ENCODE results near the gene UBL7.
A peak's percentile ranks its signal among the peaks of the same experiment; 100 is the strongest.

The UBL7 gene

GRCh38 chr15:74438721-74439316 is 22.1 kb downstream of the UBL7 start:
- peak; percentile 72 for DNase-seq

GRCh38 chr15:74438206-74438605 is 22.8 kb downstream of the UBL7 start:
- no peak for DNase-seq

- no peak for DNase-seq
Observed at GRCh38 chr15:74434263-74435136, 26.5 kb downstream of the UBL7 start.

GRCh38 chr15:74433592-74434262 is 27.2 kb downstream of the UBL7 start, which contains the start of gene SEMA7A:
SEMA7A (minus strand) TSS chr15:74433958; CDS start chr15:74433918, 40 bp downstream.
- peak; percentile 58 for DNase-seq

- DNase-seq, result no peak
Observed at GRCh38 chr15:74432968-74433591, 27.9 kb downstream of the UBL7 start.

GRCh38 chr15:74432271-74432967 is 28.5 kb downstream of the UBL7 start:
- no peak for DNase-seq

GRCh38 chr15:74431645-74432044 is 29.3 kb downstream of the UBL7 start:
- no peak for DNase-seq

- DNase-seq, result no peak
Observed at GRCh38 chr15:74431116-74431515, 29.8 kb downstream of the UBL7 start.

GRCh38 chr15:74430510-74430951 is 30.4 kb downstream of the UBL7 start:
- DNase-seq, result no peak

GRCh38 chr15:74429781-74430400 is 31.1 kb downstream of the UBL7 start:
- DNase-seq, result no peak

GRCh38 chr15:74428970-74429780 is 31.8 kb downstream of the UBL7 start:
- DNase-seq, result no peak

- no peak for DNase-seq
Observed at GRCh38 chr15:74428442-74428787, 32.5 kb downstream of the UBL7 start.

GRCh38 chr15:74427607-74428441 is 33.1 kb downstream of the UBL7 start:
- no peak for DNase-seq

GRCh38 chr15:74426404-74427281 is 34.3 kb downstream of the UBL7 start:
- DNase-seq, result no peak

GRCh38 chr15:74425630-74426029 is 35.3 kb downstream of the UBL7 start:
- DNase-seq, result no peak

- DNase-seq, result no peak
Observed at GRCh38 chr15:74424901-74425528, 35.9 kb downstream of the UBL7 start.

GRCh38 chr15:74423431-74424257 is 37.3 kb downstream of the UBL7 start:
- DNase-seq, result no peak

All from activated CD4-positive, alpha-beta T cell treated with anti-CD3 and anti-CD28 coated beads, Interleukin-2, amount 50 U/mL, for 1 hour (primary cell).